Stimulated activated CD4-positive, alpha-beta T cell treated with anti-CD3 and anti-CD28 coated beads, Interleukin-15, amount 100 ng/mL, for 1 hour (primary cell): ENCODE measurements around the gene AGR2.
"Not testable (repeated sequence)": the region's sequence is repeated elsewhere in the genome, so short reads cannot be mapped to it uniquely, and the experiment has no call there.

Source experiments
- DNase-seq, 2 donors: peaks; one replicate each; pipeline ENCODE4 v3.0.0-alpha.2; 2020; ENCODE audit warnings: low read depth in 1 of 2, low spot score in 1 of 2

The AGR2 gene

DNA sequence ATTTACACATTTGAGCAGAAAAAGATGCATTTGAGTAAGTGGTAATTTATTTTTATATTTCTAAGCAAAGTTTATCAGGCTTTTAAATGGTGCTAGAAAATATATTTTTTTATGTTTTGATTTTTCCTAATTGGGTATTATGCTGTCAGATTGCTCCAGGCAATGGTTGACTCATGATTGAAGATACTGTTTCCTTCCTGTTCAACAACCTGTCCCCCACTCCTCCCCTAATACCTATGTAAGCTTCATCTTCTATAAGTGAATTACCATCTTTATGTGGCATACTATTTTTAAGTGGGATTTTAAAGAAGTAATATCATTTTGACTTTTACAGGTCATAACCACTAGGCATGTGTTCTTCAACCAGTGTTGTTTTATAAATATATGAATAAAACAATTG lies 29.8 kb downstream of the AGR2 start:
- no peak for DNase-seq

GRCh38 chr7:16774294-16774693 lies 30.5 kb downstream of the AGR2 start:
- no peak for DNase-seq

DNA sequence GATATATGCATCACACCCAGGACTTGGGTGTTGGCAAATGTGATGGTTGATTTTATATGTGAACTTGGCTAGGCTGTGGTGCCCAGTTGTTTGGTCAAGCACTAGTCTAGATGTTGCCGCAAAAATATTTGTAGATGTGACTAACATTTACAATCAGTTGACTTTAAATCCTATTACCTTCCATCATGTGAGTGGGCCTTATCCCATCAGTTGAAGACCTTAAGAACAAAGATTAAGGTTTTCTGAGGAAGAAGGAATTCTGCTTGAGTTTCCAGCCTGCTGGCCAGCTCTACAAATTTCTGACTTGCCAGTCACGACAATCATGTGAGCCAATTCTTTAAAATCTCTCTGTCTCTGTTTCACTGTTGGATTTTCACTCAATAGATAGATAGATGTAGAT lies 30.9 kb downstream of the AGR2 start:
- DNase-seq, result no peak

DNA sequence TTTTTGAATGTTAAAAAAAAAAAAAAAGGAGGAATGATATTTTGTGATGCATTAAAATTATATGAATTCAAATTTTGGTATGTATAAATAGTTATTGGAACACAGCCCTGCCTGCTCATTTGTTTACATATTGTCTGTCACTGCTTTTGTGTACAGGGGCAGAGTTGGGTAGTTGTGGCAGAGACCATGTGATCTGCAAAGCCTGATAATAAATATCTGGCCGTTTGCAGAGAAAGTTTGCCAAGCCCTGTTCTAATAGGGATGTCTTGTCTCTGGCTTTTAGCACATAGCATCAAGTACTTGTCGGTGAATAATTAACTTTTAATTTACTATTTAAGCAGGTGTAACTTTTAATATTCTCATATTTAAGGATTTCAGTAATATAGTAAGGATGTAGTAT lies 31.5 kb downstream of the AGR2 start:
- DNase-seq, result no peak

DNA sequence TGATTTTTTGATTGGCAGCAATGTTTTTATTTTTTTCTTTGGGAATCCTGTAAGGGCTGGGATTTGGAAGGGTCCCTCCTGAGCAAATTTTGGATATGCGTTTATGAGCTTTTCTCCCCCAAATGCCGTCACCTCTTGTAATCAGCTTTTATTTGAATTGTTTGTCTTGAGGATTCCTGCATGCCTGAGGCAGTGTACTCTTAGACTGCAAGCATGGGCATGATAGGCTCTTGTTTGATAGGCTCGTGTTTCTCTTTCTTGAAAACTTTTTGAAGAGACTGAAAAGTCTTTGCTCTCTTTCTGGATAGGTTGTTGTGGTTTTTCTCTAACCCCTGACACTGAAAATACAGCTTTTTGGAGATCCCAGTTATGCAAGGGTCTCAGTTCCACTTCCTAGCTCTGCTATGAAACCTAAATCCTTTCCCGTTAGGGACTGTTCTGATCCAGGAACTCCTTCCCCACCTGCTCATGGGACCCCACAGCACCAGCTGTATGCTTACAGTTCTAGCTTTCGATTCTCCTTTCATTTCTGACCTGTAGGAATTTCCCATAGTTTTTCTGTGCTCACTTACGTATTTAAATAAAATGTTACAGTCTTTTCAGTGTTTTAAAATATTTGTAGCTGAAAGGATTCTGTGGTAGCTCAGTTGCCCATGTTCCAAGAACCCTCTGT lies 34.0 kb downstream of the AGR2 start:
- DNase-seq, result no peak

DNA sequence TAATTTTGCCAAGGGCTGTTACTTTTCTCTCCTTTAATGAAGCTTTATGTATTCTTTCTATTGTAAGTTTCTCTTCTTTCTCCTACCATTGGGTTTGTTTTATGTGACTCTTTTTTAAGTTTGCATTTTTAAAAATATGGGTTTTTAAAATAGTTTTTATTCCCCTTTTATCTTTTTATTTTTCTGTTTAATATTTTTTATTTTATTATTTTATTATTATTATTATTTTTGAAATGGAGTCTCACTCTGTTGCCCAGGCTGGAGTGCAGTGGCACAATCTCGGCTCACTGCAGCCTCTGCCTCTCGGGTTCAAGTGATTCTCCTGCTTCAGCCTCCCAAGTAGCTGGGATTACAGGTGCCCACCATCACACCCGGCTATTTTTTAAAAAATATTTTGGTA lies 34.8 kb downstream of the AGR2 start:
- not testable (repeated sequence) for DNase-seq

GRCh38 chr7:16765436-16765859 lies 39.4 kb downstream of the AGR2 start:
- no peak for DNase-seq

DNA sequence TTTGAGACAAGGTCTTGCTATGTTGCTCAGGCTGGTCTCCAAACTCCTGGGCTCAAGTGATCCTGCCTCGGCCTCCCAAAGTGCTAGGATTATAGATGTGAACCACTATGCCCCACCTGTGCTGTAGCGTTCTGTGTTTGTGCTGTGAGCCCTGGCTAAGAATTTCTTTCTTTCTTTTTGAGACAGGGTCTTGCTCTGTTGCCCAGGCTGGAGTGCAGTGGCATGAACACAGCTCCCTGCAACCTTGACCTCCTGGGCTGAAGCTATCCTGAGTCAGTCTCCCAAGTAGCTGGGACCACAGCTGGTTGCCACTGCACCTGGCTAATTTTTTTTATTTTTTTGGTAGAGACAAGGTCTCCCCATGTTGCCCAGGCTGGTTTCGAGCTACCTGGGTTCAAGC lies 39.9 kb downstream of the AGR2 start:
- no peak for DNase-seq

DNA sequence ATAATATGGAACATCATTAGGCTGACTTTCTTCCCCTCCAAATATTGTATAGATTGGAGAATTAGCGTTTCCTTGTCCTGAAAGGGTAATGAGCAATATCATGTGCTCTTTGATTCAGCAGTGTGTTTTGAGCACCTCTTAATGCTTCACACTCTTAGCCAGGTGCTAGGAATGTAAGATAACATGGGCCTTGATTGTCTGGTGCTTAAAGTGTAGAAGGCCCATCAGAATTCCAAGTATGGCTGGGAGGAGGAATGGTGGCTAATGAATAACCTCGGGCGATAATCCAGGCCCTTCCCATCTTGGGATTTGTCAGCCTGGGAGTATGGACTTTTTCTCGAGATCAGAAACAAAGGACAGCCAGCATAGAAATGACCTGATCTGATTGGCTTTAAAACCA lies 42.6 kb downstream of the AGR2 start:
- no peak for DNase-seq

DNA sequence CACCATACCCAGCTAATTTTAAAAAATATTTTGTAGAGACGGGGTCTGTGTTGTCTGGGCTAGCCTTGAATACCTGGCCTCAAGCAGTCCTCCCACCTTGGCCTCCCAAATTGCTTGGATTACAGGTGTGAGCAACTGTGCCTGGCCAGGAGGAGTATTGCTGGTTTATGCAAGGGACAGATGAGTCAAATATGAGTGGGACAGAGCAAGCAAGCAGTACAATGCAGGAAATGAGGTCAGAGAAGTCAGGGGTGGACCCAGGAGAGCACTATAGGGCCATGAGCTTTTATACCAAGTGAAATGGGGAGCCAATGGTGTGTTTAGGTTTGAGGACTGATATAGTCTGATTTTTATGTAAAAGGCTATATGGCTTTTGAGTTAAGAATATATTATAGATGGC lies 45.0 kb downstream of the AGR2 start:
- DNase-seq, result no peak

GRCh38 chr7:16758631-16759611 lies 45.9 kb downstream of the AGR2 start:
- DNase-seq, result no peak

DNA sequence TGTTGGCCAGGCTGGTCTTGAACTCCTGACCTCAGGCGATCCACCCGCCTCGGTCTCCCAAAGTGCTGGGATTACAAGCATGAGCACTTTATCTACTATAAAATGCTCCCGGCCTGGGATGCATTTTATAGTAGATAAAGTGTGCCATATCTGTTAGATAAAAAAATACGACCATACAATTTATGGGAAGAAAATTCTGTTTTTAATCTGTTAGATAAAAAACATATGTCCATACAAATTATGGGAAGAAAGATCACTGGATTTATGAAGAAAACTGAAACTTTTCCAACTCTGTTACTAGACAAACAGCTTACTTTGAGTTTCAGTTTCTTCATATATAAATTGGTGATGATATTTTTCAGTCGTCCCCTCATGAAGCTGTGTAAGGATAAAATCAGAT lies 46.8 kb downstream of the AGR2 start:
- DNase-seq, result no peak

DNA sequence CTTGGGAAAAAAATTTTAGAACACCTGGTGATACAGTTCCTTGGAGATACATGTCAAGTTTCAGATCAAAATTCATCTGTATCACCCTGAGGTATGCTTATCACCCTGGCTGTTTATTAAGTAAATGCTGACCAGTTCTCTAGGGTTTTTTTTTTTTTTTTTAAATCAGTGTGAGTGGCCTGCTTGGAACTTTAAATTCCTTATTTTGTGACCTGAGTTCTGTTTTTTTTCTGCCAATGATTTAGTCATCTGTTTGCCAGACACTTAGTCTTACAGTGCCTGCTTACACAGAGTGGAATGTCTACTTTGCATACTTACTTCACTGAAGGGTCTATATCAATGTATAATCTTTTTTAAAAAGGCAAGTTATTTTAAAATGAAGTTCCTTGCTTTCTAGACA lies 49.4 kb downstream of the AGR2 start:
- no peak for DNase-seq

- no peak for DNase-seq
Measured at GRCh38 chr7:16754856-16755317, 49.9 kb downstream of the AGR2 start.

GRCh38 chr7:16753932-16754855 lies 50.6 kb downstream of the AGR2 start:
- no peak for DNase-seq

DNA sequence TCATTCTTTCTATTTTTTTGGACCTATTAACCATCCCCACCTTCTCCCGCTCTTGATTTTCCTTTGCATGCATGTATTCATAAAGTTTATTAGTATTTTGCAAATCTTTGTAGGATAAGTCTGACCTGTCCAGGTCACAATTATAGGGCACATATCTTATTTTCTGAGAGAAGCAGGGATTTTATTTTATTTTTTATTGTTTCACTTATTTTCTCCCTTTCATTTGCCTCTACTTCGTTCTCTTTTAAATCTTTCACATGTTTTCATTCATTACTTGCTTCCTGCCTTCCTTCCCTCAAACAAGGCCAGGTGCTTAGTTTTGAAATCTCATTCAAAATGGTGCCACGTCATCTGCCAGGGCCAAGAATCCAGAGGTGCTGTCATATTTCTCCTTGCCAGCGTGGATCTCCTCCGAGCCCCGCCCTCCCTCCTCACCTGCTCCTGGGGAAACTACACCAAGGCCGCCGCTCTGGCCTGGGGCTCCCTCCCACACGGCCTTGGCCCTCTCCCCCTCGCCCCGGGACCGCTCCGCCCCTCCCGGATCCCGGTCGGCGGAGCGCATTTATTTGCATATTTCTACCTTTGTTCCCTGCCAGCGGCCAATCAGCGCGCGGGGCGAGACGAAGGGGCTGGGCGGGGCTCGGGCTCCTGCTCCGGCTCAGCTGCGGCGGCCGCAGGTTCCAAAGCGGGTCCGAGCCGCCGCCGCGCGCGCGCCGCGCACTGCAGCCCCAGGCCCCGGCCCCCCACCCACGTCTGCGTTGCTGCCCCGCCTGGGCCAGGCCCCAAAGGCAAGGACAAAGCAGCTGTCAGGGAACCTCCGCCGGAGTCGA lies 51.5 kb downstream of the AGR2 start, which contains the start of gene TSPAN13:
TSS of gene TSPAN13 (plus strand) at position 654 of the 830 bp plus-strand sequence. CDS start 213 bp downstream, outside the sequence.
- DNase-seq, result peak in 1 of 2 donors; percentile 29

GRCh38 chr7:16747102-16747501 lies 57.7 kb downstream of the AGR2 start:
- DNase-seq, result no peak

- DNase-seq, result no peak
Measured at GRCh38 chr7:16745645-16746044, 59.2 kb downstream of the AGR2 start.

GRCh38 chr7:16744518-16745250 lies 60.1 kb downstream of the AGR2 start:
- no peak for DNase-seq
